PC-9 (cell line): ENCODE data around the gene PARM1. TPM values are rescaled to one million over a fixed set of nuclear protein-coding genes. Genes with fewer than 3 reads are reported as not detected.
A peak's percentile ranks its signal among the peaks of the same experiment; 100 is the strongest.

Experiments
- BruUV-seq: library from RNA; stranded (reverse); fragments of 400-500 nt; replicated peaks from 2 replicates; lab custom pipeline; 2021; lab: Mats Ljungman, UMichigan
- CTCF ChIA-PET: fragments of 300-600 bp; sonication (Branson Sonifier 250); formaldehyde crosslinking; loops from one replicate; lab custom pipeline; 2022; ENCODE audit warnings: antibody characterized with exemption; lab: Charles Lee
- POLR2A ChIA-PET: fragments of 300-600 bp; sonication (Branson Sonifier 250); formaldehyde crosslinking; loops from one replicate; lab custom pipeline; 2022; ENCODE audit warnings: antibody characterized with exemption; ENCODE audit not compliant: unreplicated experiment; lab: Charles Lee
- DNase-seq, 2 experiments: peaks; one replicate each; pipeline versions ENCODE4 v3.0.0 to v3.0.0-alpha.2; 2015 to 2022; ENCODE audit warnings: mixed read lengths in 1 of 2
- H2AFZ ChIP-seq: fragments of 200-600 bp; sonication (generic); 2 replicates; pipeline ENCODE4 v1.8.1; 2017; ENCODE audit warnings: antibody characterized with exemption
- H3F3A ChIP-seq: fragments of 200-600 bp; sonication (generic); 2 replicates; pipeline ENCODE4 v1.8.1; 2017; ENCODE audit warnings: antibody characterized with exemption, mild to moderate bottlenecking, low read depth; ENCODE audit not compliant: insufficient read depth
- H3K27ac ChIP-seq: fragments of 200-600 bp; sonication (generic); 2 replicates; pipeline ENCODE4 v1.6.1; 2016; ENCODE audit warnings: mixed run types
- H3K27me3 ChIP-seq: fragments of 200-600 bp; sonication (generic); 2 replicates; pipeline ENCODE4 v1.6.1; 2016; ENCODE audit warnings: low read depth, mixed run types; ENCODE audit not compliant: insufficient read depth
- H3K36me3 ChIP-seq: fragments of 200-600 bp; sonication (generic); 2 replicates; pipeline ENCODE4 v1.6.1; 2016; ENCODE audit warnings: low read depth, mixed run types
- H3K4me1 ChIP-seq: fragments of 200-600 bp; sonication (generic); replicated peaks from 2 replicates; pipeline ENCODE4 v1.6.1; 2016; ENCODE audit warnings: mixed run types; ENCODE audit not compliant: insufficient read depth
- H3K4me2 ChIP-seq: fragments of 200-600 bp; sonication (generic); 2 replicates; pipeline ENCODE4 v1.6.1; 2017; ENCODE audit warnings: mixed run types
- H3K4me3 ChIP-seq: fragments of 200-600 bp; sonication (generic); 2 replicates; pipeline ENCODE4 v1.6.1; 2016; ENCODE audit warnings: mixed run types
- H3K79me2 ChIP-seq: fragments of 200-600 bp; sonication (generic); 2 replicates; pipeline ENCODE4 v1.6.1; 2017; ENCODE audit warnings: low read depth, mixed run types
- H3K9me2 ChIP-seq: fragments of 200-600 bp; sonication (generic); 2 replicates; pipeline ENCODE4 v1.8.1; 2017; ENCODE audit warnings: mild to moderate bottlenecking; ENCODE audit not compliant: insufficient read depth
- H3K9me3 ChIP-seq: fragments of 200-600 bp; sonication (generic); 2 replicates; pipeline ENCODE4 v1.8.1; 2016; ENCODE audit warnings: low read depth; ENCODE audit not compliant: insufficient read depth
- H4K20me1 ChIP-seq: fragments of 200-600 bp; sonication (generic); 2 replicates; pipeline ENCODE4 v1.8.1; 2017; ENCODE audit not compliant: insufficient read depth
- CTCF ChIP-seq: fragments of 200-600 bp; sonication (generic); conservative IDR thresholded peaks from 2 replicates; pipeline ENCODE4 v1.6.1; 2017; ENCODE audit warnings: mixed run types, antibody characterized with exemption, mild to moderate bottlenecking, moderate library complexity
- EZH2 ChIP-seq: fragments of 200-600 bp; sonication (generic); IDR thresholded peaks from 2 replicates; pipeline ENCODE4 v1.8.0; 2017; ENCODE audit warnings: antibody characterized with exemption, low read depth
- intact Hi-C: fragments of 100-400 bp; cut with micrococcal nuclease; formaldehyde crosslinking; loops from one replicate; pipeline ENCODE4 v1.10.0; 2022; ENCODE audit not compliant: unreplicated experiment
- total RNA-seq: library from RNA; stranded (reverse); gene quantifications from 2 replicates; pipeline ENCODE4 v1.2.3, GENCODE V29; 2021

Gene PARM1
- total RNA-seq, 1 experiment from 2014 or later, result 0.44 TPM

- DNase-seq, result peak; percentile 16 to 50
- Histone ChIP-seq H3K9me2 (no peaks in the 10 kb centered on the region), H3K27me3 (no peaks in the 10 kb centered on the region), H4K20me1 (no peaks in the 10 kb centered on the region), H3K4me2 (peak overlapping the region; percentile 94), H3K4me1 (no peaks in the 10 kb centered on the region), H3K79me2 (no peaks in the 10 kb centered on the region), H3K36me3 (no peaks in the 10 kb centered on the region), H3K9me3 (no peaks in the 10 kb centered on the region), H3F3A (no peaks in the 10 kb centered on the region), H2AFZ (peak overlapping the region; percentile 96), H3K27ac (no peak overlapping the region), H3K4me3 (peak overlapping the region; percentile 77)
- POLR2A ChIA-PET, result no interaction called here
- BruUV-seq, result no TSS peak
- TF ChIP-seq EZH2 (no peak), CTCF (no peak)
- CTCF ChIA-PET, result no interaction called here
- intact Hi-C loops, result loop anchor here (5.0 to 10.0 kb wide), 2 partner anchors 251 to 353 kb away; no protein-coding TSS in a partner anchor
Observed at GRCh38 chr4:74934016-74934831, 1.3 kb downstream of the PARM1 start.

GRCh38 chr4:74934888-74935287, 2.0 kb downstream of the PARM1 start:
- ChIA-PET CTCF (no interaction called here), POLR2A (no interaction called here)
- no peaks in the 10 kb centered on the region for H3F3A ChIP-seq
- no peak for DNase-seq
- H3K9me3 ChIP-seq, result no peaks in the 10 kb centered on the region
- no peaks in the 10 kb centered on the region for H4K20me1 ChIP-seq
- peak overlapping the region; percentile 94 for H3K4me2 ChIP-seq
- H3K27me3 ChIP-seq, result no peaks in the 10 kb centered on the region
- H3K79me2 ChIP-seq, result no peaks in the 10 kb centered on the region
- no peak overlapping the region for H3K27ac ChIP-seq
- intact Hi-C loops, result loop anchor here (5.0 to 10.0 kb wide), 2 partner anchors 250 to 352 kb away; no protein-coding TSS in a partner anchor
- peak overlapping the region; percentile 77 for H3K4me3 ChIP-seq
- no peaks in the 10 kb centered on the region for H3K9me2 ChIP-seq
- no peaks in the 10 kb centered on the region for H3K36me3 ChIP-seq
- H3K4me1 ChIP-seq, result no peaks in the 10 kb centered on the region
- TF ChIP-seq CTCF, result no peak
- TF ChIP-seq EZH2, result no peak
- no peak overlapping the region for H2AFZ ChIP-seq
- no TSS peak for BruUV-seq

- no peak overlapping the region for H3K4me3 ChIP-seq
- BruUV-seq, result no TSS peak
- H3K9me2 ChIP-seq, result no peaks in the 10 kb centered on the region
- TF ChIP-seq CTCF, result no peak
- no peak for TF ChIP-seq EZH2
- no peaks in the 10 kb centered on the region for H3K79me2 ChIP-seq
- H3K27ac ChIP-seq, result no peak overlapping the region
- POLR2A ChIA-PET, result no interaction called here
- no peaks in the 10 kb centered on the region for H4K20me1 ChIP-seq
- H3K4me1 ChIP-seq, result peaks cover 14% of the 10 kb centered on the region
- no peaks in the 10 kb centered on the region for H3K27me3 ChIP-seq
- H3K4me2 ChIP-seq, result no peak overlapping the region
- intact Hi-C loops, result no loop called here
- CTCF ChIA-PET, result no interaction called here
- H3K9me3 ChIP-seq, result no peaks in the 10 kb centered on the region
- DNase-seq, result no peak
- H3K36me3 ChIP-seq, result no peaks in the 10 kb centered on the region
- H2AFZ ChIP-seq, result no peak overlapping the region
- H3F3A ChIP-seq, result no peaks in the 10 kb centered on the region; the same call in 1 of the 2 replicates
Observed at GRCh38 chr4:74941123-74941522, 8.2 kb downstream of the PARM1 start.
